CD4-positive, alpha-beta T cell treated with Interleukin-4 for 1 hour (primary cell): Measurements from ENCODE around the gene PRKCH.
A peak's percentile ranks its signal among the peaks of the same experiment; 100 is the strongest.

Source experiments
- DNase-seq, 2 donors: peaks; one replicate each; pipeline ENCODE4 v3.0.0-alpha.2; 2020 to 2022

PRKCH gene

GRCh38 chr14:61573748-61574513, 252.6 kb downstream of the PRKCH start:
- no peak for DNase-seq

GRCh38 chr14:61574514-61574807, 253.1 kb downstream of the PRKCH start:
- DNase-seq, result no peak

DNA sequence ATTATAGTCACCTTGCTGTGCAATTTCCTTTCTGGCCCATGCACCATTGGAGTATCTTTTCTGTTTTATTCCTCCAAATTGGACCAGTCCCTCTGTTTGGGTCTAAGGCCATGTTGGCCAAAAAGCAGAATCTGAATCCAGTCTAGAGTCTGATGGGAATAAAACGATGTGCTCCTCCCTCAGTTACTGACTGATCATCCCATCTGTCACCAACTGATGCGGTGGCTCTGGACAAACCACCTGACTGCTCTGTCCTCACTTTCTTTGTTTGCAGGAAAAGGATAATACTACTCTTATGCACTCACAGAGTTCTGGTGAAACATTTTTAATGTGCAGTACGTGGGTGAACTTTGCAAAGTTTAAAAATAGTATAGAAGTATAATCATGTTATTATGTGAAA, 253.7 kb downstream of the PRKCH start:
- no peak for DNase-seq

- no peak for DNase-seq
Observed at GRCh38 chr14:61575551-61576150, 254.3 kb downstream of the PRKCH start.

- DNase-seq, result no peak
Observed at GRCh38 chr14:61577506-61577931, 256.1 kb downstream of the PRKCH start.

GRCh38 chr14:61578745-61579144, 257.4 kb downstream of the PRKCH start:
- DNase-seq, result peak in 1 of 2 donors; percentile 30

DNA sequence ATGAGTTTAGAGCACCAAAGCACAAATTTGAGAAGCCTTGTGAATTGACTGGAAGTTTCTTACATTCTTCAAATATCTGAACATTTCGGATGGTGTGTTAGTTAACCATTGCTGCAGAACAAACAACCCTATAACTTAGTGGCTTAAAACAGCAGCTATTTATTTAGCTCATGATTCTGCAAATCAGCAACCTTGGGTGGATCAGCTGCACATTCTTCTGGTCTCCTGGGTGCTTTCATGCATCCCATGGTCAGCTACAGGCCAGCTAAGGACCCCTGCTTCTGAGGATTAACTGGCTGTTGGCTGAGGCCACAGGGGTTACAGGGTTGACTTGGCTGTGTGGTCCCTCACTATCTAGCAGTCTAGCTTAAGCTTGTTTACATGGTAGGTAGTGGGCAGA, 260.0 kb downstream of the PRKCH start:
- DNase-seq, result no peak

- no peak for DNase-seq
Observed at GRCh38 chr14:61581955-61582615, 260.7 kb downstream of the PRKCH start.

GRCh38 chr14:61582815-61583214, 261.4 kb downstream of the PRKCH start:
- DNase-seq, result no peak

DNA sequence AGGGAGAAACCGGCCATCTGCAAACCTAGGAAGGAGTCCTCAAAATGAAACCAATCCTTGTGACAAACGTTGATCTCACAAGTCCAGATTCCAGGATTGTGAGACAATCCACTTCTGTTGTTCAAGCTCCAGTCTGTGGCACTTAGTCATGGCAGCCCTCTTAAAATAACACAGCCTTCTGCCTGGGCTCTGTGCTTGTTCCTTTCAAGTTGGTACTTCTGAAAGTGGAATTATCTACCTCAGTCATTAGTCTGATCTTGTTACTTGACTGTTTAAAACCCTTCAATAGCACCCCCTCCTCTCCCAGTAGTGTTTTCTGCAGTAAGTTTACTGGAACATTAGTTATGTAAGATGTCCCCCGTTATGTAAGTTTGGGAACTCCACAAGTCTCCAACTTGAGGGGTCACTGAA, 263.0 kb downstream of the PRKCH start:
- DNase-seq, result no peak

DNA sequence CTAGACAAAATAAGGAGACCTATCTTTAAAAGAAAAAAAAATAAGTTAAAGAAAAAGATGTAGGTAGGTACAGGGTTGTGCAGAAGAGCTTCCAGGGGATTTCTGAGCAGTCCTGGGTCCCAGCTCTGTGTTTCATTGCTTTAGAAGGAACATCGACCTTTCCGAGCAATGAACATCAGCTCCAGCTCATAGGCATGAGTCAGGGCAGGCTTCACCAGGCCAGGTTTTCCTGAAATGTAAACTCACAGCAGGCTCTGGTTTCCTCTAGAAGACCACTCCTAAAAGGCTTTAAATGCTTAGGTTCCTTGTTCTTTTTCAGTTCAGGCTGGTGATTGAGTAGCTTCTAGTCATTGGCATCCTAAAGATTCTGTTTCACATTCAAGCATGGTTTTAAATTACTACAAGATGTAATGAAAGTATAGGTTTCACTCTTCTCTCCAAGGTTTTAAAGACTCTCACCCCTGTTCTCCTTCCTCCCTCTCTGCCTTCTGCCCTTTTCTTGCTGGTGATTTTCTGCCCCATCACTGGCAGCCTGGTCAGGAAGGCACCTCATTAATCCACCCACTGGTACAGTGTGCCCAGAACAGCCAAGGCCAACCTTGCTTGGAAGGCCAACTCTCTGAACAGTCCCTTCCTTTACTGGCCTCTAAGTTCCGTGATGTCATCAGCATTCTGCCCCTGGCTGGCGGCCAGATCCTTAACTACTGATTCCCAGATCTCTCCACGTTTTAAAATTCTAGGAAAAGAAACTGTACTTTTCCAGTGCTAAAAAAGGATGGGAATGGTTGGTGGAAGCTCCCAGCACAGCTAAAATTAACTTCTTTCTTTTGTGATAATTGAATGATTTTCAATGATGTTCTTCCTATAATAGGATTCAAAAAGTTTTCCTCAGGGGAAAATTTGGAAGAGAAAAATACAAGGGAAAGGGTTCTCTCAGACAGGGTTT, 264.5 kb downstream of the PRKCH start:
- DNase-seq, result no peak

DNA sequence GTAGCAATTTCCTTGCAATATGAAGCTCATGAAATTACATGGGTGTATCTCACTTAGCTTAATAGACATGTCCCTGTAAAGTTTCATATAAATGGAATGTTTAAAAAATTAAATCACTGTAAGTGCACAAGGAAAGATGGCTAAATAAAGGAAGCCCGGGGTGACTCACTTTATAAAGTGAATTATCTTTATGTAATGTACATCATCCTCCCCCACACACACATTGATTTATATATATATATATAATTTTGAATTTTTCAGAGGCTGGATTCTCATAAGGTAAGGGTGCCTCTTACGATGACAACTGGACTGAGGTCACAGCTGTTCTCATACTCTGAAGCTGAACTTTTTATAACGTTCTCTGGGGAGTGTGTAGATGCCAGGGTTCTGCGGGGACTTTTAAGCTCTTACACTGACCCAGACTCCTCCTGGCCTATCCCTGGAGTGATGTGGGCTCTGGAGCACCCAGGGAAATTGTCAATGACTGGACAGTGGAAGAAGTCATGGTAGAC, 265.2 kb downstream of the PRKCH start:
- DNase-seq, result no peak

DNA sequence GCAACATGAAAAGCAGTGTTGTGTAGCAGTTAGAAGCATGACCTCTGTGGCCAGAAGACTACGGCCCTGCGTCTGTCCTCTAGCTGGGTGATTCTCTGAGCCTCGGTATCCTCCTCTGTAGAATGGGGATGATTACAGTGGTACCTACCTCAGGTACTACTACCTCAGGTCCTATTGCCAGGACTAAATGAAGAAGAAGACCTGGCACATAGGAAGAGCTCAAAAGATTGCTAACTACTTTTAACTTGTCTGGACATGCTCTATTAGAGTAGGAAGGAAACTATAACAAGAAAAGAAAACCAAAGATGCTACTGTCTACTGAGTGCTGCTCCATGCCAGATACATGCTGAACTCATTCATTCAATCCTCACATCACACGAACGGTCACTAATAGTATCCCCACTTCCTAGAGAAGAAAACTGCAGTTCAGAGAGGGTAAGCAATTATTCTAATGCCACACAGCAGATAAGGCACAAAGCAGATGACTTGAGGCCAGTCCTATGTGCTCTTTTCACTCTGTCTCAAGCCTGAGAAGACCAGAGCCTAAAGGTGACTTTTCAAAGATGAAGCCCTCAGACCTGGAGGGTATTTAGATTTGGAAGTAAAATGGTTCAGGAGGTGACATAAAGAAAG, 265.8 kb downstream of the PRKCH start:
- DNase-seq, result no peak

- DNase-seq, result no peak
Observed at GRCh38 chr14:61588419-61588901, 267.1 kb downstream of the PRKCH start.

DNA sequence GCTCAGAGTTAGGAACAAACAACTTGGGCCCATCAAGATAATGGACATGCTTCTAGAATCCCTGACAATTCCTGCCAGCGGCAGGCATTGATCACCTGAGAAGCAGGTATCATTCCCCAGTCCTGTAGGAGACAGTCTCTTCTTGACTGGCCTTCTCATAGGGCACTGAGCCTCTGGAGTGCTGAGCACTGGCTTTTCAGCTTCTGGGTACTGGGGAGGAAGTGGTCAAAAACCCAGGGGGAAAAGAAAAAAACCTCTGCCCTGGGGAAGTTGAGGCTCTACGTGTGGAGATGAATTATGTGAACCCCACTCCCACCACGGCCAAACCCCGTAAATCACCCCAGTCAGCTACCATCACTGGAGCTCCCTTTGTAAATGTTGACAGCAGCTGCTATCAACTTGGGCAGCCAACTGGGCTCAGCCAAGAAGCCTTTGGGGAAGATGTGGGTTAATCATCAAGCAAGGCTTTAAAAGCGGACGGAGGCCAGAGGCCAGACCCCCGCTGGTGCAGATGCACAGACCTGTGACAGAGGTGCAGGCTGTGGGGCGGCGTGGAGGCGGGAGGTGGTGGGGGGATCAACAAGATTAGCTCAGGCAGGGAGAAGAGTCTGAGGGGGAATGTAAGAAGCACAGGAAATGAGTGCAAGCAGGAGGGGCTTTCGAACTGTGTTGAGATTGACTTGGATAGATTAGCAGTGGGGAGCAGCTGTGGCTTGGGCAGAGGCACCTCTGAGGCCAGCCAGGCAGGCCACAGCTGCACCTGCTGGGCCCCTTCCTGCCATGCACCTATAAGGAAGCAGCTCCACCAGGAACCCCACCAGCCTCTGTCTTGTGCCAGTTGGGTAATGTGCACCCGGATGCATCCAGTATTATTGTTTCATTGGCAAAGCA, 268.6 kb downstream of the PRKCH start:
- DNase-seq, result no peak

DNA sequence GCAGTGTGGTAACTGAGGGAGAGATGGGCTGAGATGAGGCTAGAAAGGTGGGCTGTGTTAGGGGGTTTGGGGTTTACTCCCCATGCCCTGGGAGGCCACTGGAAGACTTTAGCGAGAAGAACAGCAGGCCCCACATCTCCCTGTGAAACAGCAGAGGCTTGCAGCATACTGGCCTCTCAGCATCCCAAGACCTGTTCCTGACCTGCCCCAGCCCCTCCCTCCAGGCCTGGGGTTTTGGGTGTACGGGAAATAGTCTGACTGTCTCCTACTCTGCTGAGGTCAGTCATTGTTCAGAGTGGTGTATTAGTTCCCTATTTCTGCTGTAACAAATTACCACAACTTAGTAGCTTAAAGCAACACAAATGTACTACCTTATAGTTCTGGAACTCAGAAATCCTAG, 270.5 kb downstream of the PRKCH start:
- DNase-seq, result peak in 1 of 2 donors; percentile 44

DNA sequence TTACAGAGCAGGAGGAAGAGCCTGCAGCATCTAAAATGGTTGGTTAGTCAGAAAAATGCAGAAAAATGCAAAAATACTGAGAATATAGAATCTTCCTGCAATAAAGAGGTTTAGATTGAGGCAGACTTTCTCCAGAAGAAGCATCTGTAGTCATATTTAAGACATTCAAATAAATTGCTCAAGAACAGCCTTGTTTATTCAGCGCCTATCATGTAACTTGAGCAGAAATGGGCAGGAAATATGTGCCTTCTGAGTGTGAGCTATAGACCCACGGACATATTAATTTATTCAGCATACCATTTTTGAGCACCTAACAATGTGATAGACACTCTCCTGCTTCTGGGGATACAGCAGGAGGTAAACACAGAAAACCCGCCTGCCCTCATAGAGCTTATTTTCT, 272.0 kb downstream of the PRKCH start:
- DNase-seq, result no peak

GRCh38 chr14:61596990-61597389, 275.6 kb downstream of the PRKCH start:
- no peak for DNase-seq

- DNase-seq, result no peak
Observed at GRCh38 chr14:61598980-61599379, 277.6 kb downstream of the PRKCH start.

DNA sequence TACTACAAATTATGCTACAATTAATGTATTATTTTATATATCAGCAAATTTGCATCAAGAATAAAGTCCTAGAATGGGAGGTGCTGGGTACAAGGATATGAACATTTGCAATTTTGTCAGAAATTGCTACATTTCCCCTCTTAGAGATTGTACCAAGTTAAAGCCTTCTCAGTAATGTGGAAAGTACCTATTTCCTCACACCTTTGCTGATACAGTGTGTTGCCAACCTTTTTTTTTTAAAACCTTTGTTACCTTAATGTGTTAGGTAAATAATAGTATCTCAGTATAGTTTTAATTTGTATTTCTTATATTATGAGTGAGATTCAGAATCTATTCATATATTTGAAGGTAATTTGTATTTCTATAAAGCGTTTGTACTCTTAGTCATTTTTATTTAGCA, 278.6 kb downstream of the PRKCH start:
- no peak for DNase-seq
